Suprapubic skin (tissue), 4 donors: ENCODE data around the gene HNF1A.

Source experiments
- EP300 ChIP-seq: sonication (generic); formaldehyde crosslinking; IDR thresholded peaks from one replicate; pipeline ENCODE4 v1.6.1; 2017; ENCODE audit warnings: antibody characterized with exemption
- POLR2A ChIP-seq, 2 donors: fragments of 450-650 bp; IDR thresholded peaks; one replicate each; pipeline ENCODE4 v1.6.1; 2017; ENCODE audit warnings: antibody characterized with exemption in 2 of 2, mild to moderate bottlenecking in 2 of 2, moderate library complexity in 2 of 2
- POLR2AphosphoS5 ChIP-seq, 3 donors: sonication (generic); formaldehyde crosslinking; IDR thresholded peaks; one replicate each; pipeline ENCODE4 v1.6.1; 2017; ENCODE audit warnings: antibody characterized with exemption in 3 of 3
- TF ChIP-seq, protein P1 (sequence below), 2 donors: fragments of 200-600 bp in 1 of 2; fragments of 450-650 bp in 1 of 2; sonication (generic) in 1 of 2; IDR thresholded peaks; one replicate each; pipeline ENCODE4 v1.5.1; 2016 to 2019; ENCODE audit warnings: antibody characterized with exemption in 2 of 2, mild to moderate bottlenecking in 1 of 2, moderate library complexity in 1 of 2

DNA sequence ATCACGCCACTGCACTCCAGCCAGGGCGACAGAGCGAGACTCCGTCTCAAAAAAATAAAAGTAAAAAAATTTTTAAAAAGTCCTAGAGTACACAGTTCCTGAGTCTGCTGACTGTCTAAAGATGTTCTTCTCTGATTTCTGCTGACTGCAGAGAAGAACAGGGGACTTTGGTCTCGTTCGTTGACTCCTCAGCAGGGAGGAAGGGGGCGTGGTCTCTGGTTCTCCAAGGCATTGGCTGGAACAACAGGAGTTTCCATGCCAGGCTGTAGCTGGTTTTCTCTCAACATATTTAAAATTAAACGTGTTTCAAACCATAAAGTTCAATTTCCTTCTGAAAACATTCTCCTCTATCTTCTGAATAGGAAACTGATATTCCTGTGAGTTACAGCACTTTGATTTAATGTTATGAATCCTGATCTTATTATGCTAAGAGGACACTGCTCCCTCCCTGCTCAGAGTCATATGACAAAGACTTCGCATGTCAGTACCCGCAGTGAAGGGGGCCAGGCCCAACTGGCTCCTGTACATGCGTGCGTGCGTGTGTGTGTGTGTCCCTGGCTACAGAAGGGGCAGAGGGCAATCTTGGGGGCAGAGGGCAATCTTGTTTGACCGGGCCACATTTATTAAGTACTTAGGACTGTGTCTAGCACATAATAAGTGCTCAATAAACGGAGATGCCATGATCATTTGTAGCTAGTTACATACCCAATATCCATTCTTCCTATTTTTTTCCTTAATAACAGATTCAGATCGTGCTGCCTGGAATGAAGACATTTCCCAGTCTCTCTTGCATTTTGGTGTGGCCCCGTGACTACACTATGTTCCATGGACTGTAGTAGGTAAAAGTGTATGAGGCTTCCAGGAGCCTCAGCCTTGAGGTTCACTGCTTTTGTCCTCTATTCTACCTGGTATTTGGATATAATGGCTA lies 16.5 kb upstream of the HNF1A start:
- TF ChIP-seq, protein P1, sequence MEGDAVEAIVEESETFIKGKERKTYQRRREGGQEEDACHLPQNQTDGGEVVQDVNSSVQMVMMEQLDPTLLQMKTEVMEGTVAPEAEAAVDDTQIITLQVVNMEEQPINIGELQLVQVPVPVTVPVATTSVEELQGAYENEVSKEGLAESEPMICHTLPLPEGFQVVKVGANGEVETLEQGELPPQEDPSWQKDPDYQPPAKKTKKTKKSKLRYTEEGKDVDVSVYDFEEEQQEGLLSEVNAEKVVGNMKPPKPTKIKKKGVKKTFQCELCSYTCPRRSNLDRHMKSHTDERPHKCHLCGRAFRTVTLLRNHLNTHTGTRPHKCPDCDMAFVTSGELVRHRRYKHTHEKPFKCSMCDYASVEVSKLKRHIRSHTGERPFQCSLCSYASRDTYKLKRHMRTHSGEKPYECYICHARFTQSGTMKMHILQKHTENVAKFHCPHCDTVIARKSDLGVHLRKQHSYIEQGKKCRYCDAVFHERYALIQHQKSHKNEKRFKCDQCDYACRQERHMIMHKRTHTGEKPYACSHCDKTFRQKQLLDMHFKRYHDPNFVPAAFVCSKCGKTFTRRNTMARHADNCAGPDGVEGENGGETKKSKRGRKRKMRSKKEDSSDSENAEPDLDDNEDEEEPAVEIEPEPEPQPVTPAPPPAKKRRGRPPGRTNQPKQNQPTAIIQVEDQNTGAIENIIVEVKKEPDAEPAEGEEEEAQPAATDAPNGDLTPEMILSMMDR (IDR thresholded peaks at IDR 0.05), result no peak
- TF ChIP-seq POLR2AphosphoS5 (IDR thresholded peaks at IDR 0.05) (no peak), POLR2A (IDR thresholded peaks at IDR 0.05) (no peak), EP300 (no peak)
